ENCODE measurements around the gene DHX16. TPM values are rescaled to one million over a fixed set of nuclear protein-coding genes. Genes with fewer than 3 reads are reported as not detected.

DHX16 gene
- total and polyA plus RNA-seq, 9 of the 15 experiments (the other 6 are each of a cell fraction or from before 2014, with no cell fraction given) = 14.6 to 66.1 (median 47.5) TPM

DNA sequence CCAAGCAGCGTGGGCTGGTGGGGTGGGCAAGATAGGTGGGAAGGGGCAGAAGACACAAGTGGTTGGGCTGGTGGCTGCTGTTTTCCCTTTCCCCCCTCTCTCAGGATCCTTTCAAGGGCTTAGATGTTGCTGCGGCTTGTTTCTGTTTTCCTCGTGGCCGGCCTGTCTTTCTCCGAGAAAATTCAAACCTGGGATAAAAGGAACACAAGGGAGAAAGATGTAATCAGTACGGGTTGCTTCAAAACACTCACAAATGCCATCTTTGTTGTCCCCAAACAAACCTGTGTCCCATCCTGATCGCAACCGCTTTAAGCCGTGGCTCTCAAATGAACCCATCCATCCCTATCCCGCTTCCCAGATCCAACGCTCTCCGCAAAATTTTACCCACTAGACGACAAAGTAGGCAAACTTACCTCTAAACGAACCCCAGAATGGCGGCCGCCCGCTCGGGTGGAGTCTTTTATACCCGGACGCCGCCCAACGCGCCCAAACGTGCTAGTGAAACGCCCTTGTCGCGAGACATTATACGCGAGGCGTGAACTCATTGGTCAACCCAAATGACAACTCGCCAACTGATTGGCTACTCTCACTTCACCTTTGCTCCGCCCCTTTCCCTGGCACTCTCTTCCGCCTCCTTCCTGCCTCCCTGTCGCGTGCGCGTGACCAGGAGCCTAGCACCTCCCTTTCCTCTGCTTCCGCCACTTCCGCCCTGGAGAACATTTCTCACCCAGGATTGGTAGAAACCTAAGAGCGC is 55.8 kb downstream of the DHX16 start, which contains the start of gene PPP1R10 (continued):
- no peak for TF ChIP-seq ZNF764 (CRISPR knock-in tag; IDR thresholded peaks at IDR 0.05; ENCODE audit: low read depth)
- TF ChIP-seq ZNF707 (CRISPR knock-in tag; conservative IDR thresholded peaks at IDR 0.05) = peak; percentile 64; the same call in 1 of the 2 replicates
- no peak for TF ChIP-seq STAT5B (CRISPR knock-in tag; IDR thresholded peaks at IDR 0.05)
- TF ChIP-seq, protein P1, sequence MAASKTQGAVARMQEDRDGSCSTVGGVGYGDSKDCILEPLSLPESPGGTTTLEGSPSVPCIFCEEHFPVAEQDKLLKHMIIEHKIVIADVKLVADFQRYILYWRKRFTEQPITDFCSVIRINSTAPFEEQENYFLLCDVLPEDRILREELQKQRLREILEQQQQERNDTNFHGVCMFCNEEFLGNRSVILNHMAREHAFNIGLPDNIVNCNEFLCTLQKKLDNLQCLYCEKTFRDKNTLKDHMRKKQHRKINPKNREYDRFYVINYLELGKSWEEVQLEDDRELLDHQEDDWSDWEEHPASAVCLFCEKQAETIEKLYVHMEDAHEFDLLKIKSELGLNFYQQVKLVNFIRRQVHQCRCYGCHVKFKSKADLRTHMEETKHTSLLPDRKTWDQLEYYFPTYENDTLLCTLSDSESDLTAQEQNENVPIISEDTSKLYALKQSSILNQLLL (CRISPR knock-in tag; IDR thresholded peaks at IDR 0.05; ENCODE audit: borderline replicate concordance) = 0 out of 2 replicates have a peak, but pooled peaks have one; percentile 50
- TF ChIP-seq SRF (CRISPR knock-in tag; IDR thresholded peaks at IDR 0.05) = peak; percentile 71 to 92; a peak in 3 of 4 replicates
- peak; percentile 96 for TF ChIP-seq THRAP3 (IDR thresholded peaks at IDR 0.05; ENCODE audit: borderline replicate concordance)
- peak; percentile 100 for TF ChIP-seq MTA3 (IDR thresholded peaks at IDR 0.05; ENCODE audit: borderline replicate concordance)
- TF ChIP-seq, protein P2, sequence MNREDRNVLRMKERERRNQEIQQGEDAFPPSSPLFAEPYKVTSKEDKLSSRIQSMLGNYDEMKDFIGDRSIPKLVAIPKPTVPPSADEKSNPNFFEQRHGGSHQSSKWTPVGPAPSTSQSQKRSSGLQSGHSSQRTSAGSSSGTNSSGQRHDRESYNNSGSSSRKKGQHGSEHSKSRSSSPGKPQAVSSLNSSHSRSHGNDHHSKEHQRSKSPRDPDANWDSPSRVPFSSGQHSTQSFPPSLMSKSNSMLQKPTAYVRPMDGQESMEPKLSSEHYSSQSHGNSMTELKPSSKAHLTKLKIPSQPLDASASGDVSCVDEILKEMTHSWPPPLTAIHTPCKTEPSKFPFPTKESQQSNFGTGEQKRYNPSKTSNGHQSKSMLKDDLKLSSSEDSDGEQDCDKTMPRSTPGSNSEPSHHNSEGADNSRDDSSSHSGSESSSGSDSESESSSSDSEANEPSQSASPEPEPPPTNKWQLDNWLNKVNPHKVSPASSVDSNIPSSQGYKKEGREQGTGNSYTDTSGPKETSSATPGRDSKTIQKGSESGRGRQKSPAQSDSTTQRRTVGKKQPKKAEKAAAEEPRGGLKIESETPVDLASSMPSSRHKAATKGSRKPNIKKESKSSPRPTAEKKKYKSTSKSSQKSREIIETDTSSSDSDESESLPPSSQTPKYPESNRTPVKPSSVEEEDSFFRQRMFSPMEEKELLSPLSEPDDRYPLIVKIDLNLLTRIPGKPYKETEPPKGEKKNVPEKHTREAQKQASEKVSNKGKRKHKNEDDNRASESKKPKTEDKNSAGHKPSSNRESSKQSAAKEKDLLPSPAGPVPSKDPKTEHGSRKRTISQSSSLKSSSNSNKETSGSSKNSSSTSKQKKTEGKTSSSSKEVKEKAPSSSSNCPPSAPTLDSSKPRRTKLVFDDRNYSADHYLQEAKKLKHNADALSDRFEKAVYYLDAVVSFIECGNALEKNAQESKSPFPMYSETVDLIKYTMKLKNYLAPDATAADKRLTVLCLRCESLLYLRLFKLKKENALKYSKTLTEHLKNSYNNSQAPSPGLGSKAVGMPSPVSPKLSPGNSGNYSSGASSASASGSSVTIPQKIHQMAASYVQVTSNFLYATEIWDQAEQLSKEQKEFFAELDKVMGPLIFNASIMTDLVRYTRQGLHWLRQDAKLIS (CRISPR knock-in tag; IDR thresholded peaks at IDR 0.05) = peak; percentile 100
- TF ChIP-seq HIVEP1 (CRISPR knock-in tag; IDR thresholded peaks at IDR 0.05) = peak; percentile 56; the same call in 1 of the 2 replicates
- peak; percentile 75 for TF ChIP-seq ZSCAN29 (IDR thresholded peaks at IDR 0.05)
- TF ChIP-seq ZNF444 (CRISPR knock-in tag; IDR thresholded peaks at IDR 0.05) = peak; percentile 81
- TF ChIP-seq, protein P3, sequence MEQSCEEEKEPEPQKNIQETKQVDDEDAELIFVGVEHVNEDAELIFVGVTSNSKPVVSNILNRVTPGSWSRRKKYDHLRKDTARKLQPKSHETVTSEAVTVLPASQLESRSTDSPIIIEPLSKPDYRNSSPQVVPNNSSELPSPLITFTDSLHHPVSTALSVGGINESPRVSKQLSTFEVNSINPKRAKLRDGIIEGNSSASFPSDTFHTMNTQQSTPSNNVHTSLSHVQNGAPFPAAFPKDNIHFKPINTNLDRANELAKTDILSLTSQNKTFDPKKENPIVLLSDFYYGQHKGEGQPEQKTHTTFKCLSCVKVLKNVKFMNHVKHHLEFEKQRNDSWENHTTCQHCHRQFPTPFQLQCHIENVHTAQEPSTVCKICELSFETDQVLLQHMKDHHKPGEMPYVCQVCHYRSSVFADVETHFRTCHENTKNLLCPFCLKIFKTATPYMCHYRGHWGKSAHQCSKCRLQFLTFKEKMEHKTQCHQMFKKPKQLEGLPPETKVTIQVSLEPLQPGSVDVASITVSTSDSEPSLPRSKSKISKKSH (CRISPR knock-in tag; IDR thresholded peaks at IDR 0.05) = 0 out of 2 replicates have a peak, but pooled peaks have one; percentile 5
- TF ChIP-seq, protein P4, sequence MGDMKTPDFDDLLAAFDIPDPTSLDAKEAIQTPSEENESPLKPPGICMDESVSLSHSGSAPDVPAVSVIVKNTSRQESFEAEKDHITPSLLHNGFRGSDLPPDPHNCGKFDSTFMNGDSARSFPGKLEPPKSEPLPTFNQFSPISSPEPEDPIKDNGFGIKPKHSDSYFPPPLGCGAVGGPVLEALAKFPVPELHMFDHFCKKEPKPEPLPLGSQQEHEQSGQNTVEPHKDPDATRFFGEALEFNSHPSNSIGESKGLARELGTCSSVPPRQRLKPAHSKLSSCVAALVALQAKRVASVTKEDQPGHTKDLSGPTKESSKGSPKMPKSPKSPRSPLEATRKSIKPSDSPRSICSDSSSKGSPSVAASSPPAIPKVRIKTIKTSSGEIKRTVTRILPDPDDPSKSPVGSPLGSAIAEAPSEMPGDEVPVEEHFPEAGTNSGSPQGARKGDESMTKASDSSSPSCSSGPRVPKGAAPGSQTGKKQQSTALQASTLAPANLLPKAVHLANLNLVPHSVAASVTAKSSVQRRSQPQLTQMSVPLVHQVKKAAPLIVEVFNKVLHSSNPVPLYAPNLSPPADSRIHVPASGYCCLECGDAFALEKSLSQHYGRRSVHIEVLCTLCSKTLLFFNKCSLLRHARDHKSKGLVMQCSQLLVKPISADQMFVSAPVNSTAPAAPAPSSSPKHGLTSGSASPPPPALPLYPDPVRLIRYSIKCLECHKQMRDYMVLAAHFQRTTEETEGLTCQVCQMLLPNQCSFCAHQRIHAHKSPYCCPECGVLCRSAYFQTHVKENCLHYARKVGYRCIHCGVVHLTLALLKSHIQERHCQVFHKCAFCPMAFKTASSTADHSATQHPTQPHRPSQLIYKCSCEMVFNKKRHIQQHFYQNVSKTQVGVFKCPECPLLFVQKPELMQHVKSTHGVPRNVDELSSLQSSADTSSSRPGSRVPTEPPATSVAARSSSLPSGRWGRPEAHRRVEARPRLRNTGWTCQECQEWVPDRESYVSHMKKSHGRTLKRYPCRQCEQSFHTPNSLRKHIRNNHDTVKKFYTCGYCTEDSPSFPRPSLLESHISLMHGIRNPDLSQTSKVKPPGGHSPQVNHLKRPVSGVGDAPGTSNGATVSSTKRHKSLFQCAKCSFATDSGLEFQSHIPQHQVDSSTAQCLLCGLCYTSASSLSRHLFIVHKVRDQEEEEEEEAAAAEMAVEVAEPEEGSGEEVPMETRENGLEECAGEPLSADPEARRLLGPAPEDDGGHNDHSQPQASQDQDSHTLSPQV (IDR thresholded peaks at IDR 0.05) = no peak
- TF ChIP-seq ZEB2 (IDR thresholded peaks at IDR 0.05) = peak; percentile 48; the same call in 1 of the 2 replicates
- TF ChIP-seq, protein P5, sequence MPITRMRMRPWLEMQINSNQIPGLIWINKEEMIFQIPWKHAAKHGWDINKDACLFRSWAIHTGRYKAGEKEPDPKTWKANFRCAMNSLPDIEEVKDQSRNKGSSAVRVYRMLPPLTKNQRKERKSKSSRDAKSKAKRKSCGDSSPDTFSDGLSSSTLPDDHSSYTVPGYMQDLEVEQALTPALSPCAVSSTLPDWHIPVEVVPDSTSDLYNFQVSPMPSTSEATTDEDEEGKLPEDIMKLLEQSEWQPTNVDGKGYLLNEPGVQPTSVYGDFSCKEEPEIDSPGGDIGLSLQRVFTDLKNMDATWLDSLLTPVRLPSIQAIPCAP (CRISPR knock-in tag; IDR thresholded peaks at IDR 0.05; ENCODE audit: borderline replicate concordance) = no peak

All from K562 (cell line).